ENCODE results near the gene OSBPL2. TPM values are rescaled to one million over a fixed set of nuclear protein-coding genes. Genes with fewer than 3 reads are reported as not detected.
A peak's percentile ranks its signal among the peaks of the same experiment; 100 is the strongest.

OSBPL2 gene
- total RNA-seq, 1 experiment from 2014 or later, result 36.9 TPM

DNA sequence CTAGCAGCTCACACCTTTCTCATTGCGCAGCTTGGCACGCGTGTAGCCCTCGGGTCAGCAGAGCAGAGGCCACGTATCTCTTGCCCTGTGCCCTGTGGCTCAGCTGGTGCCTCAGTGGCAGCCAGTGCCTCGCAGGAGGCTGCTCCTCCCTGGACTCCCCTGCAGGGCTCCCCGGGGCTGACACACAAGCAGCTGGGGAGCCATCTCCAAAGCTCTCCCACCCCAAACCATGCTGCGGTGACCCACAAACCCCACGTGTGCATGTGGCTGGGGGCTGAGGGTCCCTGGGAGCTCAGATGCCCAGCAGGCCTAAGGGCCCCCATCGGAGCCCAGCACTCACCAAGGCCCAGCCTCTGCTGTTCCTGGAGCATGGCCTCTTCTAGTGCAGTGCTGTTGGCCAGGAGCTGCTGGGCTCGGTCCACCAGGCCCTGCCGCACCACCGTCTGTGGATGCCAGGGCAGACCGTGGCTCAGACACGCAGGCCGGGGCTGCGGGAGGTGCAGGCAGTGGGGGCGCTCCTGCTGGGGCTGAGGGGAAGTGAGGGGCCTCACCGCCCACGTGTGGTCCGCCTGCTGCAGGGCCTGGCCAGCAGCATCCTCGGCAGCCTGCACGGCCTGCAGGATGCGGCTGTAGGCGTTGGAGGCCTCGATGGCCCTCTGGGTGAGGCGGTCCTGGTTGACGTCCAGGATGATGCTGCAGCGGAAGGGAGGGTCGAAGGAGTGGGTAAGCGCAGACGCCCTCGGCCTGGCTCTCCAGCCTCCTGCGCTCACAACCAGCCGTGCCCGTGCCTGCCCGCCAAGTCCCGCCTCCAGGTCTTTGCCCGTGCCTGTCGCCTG lies 78.2 kb downstream of the OSBPL2 start:
- no peaks in the 10 kb centered on the region for H4K20me1 ChIP-seq (ENCODE audit: insufficient read depth)
- POLR2A ChIA-PET, result no interaction called here
- H3K9ac ChIP-seq (ENCODE audit: low read length), result no peak overlapping the region
- no peak overlapping the region for H2AFZ ChIP-seq (ENCODE audit: low read depth, low read length, poor library complexity, severe bottlenecking)
- no peaks in the 10 kb centered on the region for H3K9me3 ChIP-seq (ENCODE audit: control insufficient read depth in 1 of 2, insufficient read depth in 1 of 2, low read depth in 1 of 2, low read length in 2 of 2)
- RAD21 ChIA-PET (ENCODE audit: low non-redundant PET in 1 of 2, low total read pairs in 2 of 2, uncharacterized antibody in 2 of 2, unreplicated experiment in 2 of 2), result no interaction called here
- CTCF ChIA-PET, result no interaction called here
- no TSS peak for BruUV-seq (replicated peaks)
- H3K27me3 ChIP-seq (ENCODE audit: insufficient read depth, low read length), result no peaks in the 10 kb centered on the region
- intact Hi-C loops (cut with micrococcal nuclease), result no loop called here
- no peak overlapping the region for H3K4me3 ChIP-seq (replicated peaks in 1 of 2; ENCODE audit: low read depth in 1 of 2, low read length in 2 of 2)
- DNase-seq (ENCODE audit: low read depth, low spot score) (no peak), ATAC-seq (no peak)
- peaks cover 17 to 49% of the 10 kb centered on the region in 2 experiments for H3K36me3 ChIP-seq (ENCODE audit: control insufficient read depth in 1 of 2, insufficient read depth in 2 of 2, low read length in 2 of 2)
- H3K4me2 ChIP-seq (ENCODE audit: low read length), result no peak overlapping the region
- no peaks in the 10 kb centered on the region for H3K9me2 ChIP-seq (ENCODE audit: insufficient read depth)
- peak overlapping the region; percentile 35; the same call in 1 of the 2 replicates for H3K27ac ChIP-seq (ENCODE audit: low read depth, low read length)
- TF ChIP-seq ATF3 (IDR thresholded peaks at IDR 0.05), result no peak
- no peak for TF ChIP-seq CBX3 (IDR thresholded peaks at IDR 0.05; ENCODE audit: low read depth)
- TF ChIP-seq YY1 (IDR thresholded peaks at IDR 0.05; ENCODE audit: extremely low read depth, insufficient replicate concordance, low read depth, low read length), result no peak
- no peak for TF ChIP-seq ZNF274 (IDR thresholded peaks at IDR 0.05; ENCODE audit: low read depth, low read length)
- TF ChIP-seq EZH2 (IDR thresholded peaks at IDR 0.05), result no peak
- no peak for TF ChIP-seq TCF7L2 (IDR thresholded peaks at IDR 0.05; ENCODE audit: borderline replicate concordance, extremely low read depth, insufficient read depth, insufficient read length)
- no peak for TF ChIP-seq EGR1 (IDR thresholded peaks at IDR 0.05; ENCODE audit: low read depth)
- TF ChIP-seq, protein P1, sequence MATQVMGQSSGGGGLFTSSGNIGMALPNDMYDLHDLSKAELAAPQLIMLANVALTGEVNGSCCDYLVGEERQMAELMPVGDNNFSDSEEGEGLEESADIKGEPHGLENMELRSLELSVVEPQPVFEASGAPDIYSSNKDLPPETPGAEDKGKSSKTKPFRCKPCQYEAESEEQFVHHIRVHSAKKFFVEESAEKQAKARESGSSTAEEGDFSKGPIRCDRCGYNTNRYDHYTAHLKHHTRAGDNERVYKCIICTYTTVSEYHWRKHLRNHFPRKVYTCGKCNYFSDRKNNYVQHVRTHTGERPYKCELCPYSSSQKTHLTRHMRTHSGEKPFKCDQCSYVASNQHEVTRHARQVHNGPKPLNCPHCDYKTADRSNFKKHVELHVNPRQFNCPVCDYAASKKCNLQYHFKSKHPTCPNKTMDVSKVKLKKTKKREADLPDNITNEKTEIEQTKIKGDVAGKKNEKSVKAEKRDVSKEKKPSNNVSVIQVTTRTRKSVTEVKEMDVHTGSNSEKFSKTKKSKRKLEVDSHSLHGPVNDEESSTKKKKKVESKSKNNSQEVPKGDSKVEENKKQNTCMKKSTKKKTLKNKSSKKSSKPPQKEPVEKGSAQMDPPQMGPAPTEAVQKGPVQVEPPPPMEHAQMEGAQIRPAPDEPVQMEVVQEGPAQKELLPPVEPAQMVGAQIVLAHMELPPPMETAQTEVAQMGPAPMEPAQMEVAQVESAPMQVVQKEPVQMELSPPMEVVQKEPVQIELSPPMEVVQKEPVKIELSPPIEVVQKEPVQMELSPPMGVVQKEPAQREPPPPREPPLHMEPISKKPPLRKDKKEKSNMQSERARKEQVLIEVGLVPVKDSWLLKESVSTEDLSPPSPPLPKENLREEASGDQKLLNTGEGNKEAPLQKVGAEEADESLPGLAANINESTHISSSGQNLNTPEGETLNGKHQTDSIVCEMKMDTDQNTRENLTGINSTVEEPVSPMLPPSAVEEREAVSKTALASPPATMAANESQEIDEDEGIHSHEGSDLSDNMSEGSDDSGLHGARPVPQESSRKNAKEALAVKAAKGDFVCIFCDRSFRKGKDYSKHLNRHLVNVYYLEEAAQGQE (IDR thresholded peaks at IDR 0.05; ENCODE audit: low read depth), result no peak
- no peak for TF ChIP-seq RAD21 (IDR thresholded peaks at IDR 0.05; ENCODE audit: low read depth)
- TF ChIP-seq CTCF (IDR thresholded peaks at IDR 0.05 in 2 of 3, conservative IDR thresholded peaks at IDR 0.05 in 1 of 3; ENCODE audit: borderline replicate concordance in 1 of 3, insufficient read depth in 1 of 3, low read depth in 2 of 3, low read length in 2 of 3), result no peak
- TF ChIP-seq, protein P2, sequence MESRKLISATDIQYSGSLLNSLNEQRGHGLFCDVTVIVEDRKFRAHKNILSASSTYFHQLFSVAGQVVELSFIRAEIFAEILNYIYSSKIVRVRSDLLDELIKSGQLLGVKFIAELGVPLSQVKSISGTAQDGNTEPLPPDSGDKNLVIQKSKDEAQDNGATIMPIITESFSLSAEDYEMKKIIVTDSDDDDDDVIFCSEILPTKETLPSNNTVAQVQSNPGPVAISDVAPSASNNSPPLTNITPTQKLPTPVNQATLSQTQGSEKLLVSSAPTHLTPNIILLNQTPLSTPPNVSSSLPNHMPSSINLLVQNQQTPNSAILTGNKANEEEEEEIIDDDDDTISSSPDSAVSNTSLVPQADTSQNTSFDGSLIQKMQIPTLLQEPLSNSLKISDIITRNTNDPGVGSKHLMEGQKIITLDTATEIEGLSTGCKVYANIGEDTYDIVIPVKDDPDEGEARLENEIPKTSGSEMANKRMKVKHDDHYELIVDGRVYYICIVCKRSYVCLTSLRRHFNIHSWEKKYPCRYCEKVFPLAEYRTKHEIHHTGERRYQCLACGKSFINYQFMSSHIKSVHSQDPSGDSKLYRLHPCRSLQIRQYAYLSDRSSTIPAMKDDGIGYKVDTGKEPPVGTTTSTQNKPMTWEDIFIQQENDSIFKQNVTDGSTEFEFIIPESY (IDR thresholded peaks at IDR 0.05; ENCODE audit: extremely low read depth, insufficient replicate concordance, low read length), result no peak
- no peak for TF ChIP-seq JUND (IDR thresholded peaks at IDR 0.05)
- no peak for TF ChIP-seq SRF (IDR thresholded peaks at IDR 0.05; ENCODE audit: low read depth)
- no peak for TF ChIP-seq POLR2A (IDR thresholded peaks at IDR 0.05; ENCODE audit: borderline replicate concordance, extremely low read depth, insufficient read depth, insufficient read length)
- TF ChIP-seq FOSL1 (IDR thresholded peaks at IDR 0.05; ENCODE audit: low read depth), result no peak
- no peaks in the 10 kb centered on the region for H3K4me1 ChIP-seq (ENCODE audit: control insufficient read depth in 1 of 2, insufficient read depth in 2 of 2, low read length in 2 of 2)
- H3K79me2 ChIP-seq (ENCODE audit: insufficient read depth, low read length), result peaks cover 7% of the 10 kb centered on the region; the same call in 1 of the 2 replicates

All from HCT116 (cell line).